Measurements from ENCODE around the gene ATP11C.

DNA sequence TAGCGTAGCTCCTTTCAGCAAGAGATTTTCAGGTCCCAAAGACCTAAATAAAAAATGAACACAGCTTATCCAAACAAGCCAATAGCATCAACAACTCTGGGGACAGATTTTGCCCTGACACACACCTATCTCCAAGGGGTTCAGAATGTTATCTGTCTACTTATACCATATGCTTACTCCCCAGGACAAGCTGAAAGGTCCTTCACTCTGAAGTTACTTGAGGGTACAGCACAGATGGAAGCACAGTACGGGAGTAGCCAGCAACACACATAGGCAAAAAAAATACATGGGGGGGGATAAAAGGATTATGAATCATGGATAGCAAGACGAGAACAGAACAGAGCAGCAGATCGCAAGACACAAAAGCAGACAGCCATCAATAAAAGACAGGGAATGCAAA is 134.2 kb downstream of the ATP11C start:
- no peak for TF ChIP-seq CTCF (IDR thresholded peaks at IDR 0.05 in 4 of 5, conservative IDR thresholded peaks at IDR 0.05 in 1 of 5)
- no peak for TF ChIP-seq POLR2A (IDR thresholded peaks at IDR 0.05)
